Activated T-cell treated with anti-CD3 and anti-CD28 coated beads, Interleukin-2, amount 50 U/mL, for 72 hours (primary cell): ENCODE data around the gene TOR4A. TPM values are rescaled to one million over a fixed set of nuclear protein-coding genes. Genes with fewer than 3 reads are reported as not detected.
A peak's percentile ranks its signal among the peaks of the same experiment; 100 is the strongest.
"Not testable (repeated sequence)": the region's sequence is repeated elsewhere in the genome, so short reads cannot be mapped to it uniquely, and the experiment has no call there.

Source experiments
- ATAC-seq, 2 donors: fragments of 150-1000 bp; cut with Tn5 transposase; replicated peaks in 1 of 2; 2 replicates each; pipeline ENCODE4 v1.10.0; 2021; ENCODE audit warnings: moderate library complexity in 2 of 2, mild to moderate bottlenecking in 1 of 2
- DNase-seq, 2 donors: peaks; one replicate each; pipeline ENCODE4 v3.0.0; 2021 to 2022; ENCODE audit warnings: mixed read lengths in 1 of 2
- H3K27ac Mint-ChIP-seq: one replicate; pipeline ENCODE4 v1.8.0; 2022; ENCODE audit warnings: mild to moderate bottlenecking, moderate library complexity, mixed read lengths
- H3K27me3 Mint-ChIP-seq: one replicate; pipeline ENCODE4 v1.8.0; 2022; ENCODE audit warnings: low read depth, mixed read lengths
- H3K36me3 Mint-ChIP-seq, 2 donors: one replicate each; pipeline ENCODE4 v1.8.0; 2022; ENCODE audit warnings: mixed read lengths in 2 of 2, mild to moderate bottlenecking in 1 of 2; ENCODE audit not compliant: insufficient read depth in 2 of 2
- H3K4me1 Mint-ChIP-seq: one replicate; pipeline ENCODE4 v1.8.0; 2022; ENCODE audit warnings: low read depth, mixed read lengths
- H3K4me3 Mint-ChIP-seq, 2 donors: one replicate each; pipeline ENCODE4 v1.8.0; 2022; ENCODE audit warnings: mild to moderate bottlenecking in 2 of 2, mixed read lengths in 2 of 2, moderate library complexity in 2 of 2
- H3K9me3 Mint-ChIP-seq, 2 donors: one replicate each; pipeline ENCODE4 v1.8.0; 2022; ENCODE audit warnings: mixed read lengths in 2 of 2
- total RNA-seq, 2 donors: library from RNA; stranded (reverse); gene quantifications; one replicate each; pipeline ENCODE4 v1.2.3, GENCODE V29; 2022

The TOR4A gene
- total RNA-seq, 2 donors from 2014 or later: 4.3 to 8.3 TPM

DNA sequence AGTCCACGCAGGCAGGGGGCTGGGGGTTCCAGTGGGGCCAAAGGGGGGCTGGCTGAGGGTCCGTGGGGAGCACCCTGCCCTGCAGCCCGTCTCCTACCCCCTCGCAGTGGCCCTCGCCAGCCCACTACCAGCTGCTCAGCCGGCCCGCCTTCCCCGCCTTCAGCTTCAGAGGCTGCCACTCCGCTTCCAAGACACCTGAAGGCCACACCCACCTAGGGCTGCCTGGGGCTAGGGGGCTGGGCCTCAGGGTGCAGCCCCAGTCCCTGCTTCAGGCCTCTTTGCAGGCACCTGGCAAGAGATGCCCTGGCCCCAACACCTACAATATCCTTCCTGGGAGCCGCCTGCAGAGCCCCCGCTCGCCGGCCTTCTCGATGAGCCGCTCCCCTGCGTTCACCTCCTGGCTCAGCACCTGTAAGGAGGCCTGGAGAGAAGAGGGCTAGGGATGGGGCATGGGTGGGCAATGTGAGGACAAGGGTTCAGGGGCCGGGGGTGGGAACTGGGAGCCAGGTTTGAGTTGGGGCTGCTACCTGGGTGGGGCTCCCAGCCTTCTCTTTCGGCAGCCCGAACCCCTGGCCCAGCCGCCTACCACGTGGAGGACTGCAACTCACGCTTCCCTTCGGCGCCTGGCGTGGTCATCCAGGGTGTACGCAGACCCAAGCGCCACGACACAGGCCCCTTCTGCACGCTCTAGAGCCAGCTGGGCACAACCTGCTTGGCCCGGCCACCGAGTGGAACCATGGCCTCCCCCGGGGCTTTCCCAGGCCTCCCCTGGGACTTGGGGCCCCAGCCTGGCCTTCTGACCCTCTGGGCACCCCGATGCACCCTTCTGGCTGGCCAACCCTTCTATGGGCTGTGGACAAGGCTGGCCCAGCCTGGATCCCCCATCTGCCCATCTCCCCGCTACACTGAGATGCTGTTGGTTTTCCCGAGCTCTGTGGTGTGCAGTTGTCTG, 24.7 kb upstream of the TOR4A start:
- DNase-seq (no peak), ATAC-seq (no peak)
- Mint-ChIP-seq H3K36me3 (peaks cover 0 to 3% of the 10 kb centered on the region in 2 donors), H3K4me1 (peaks cover 14% of the 10 kb centered on the region), H3K27ac (no peak overlapping the region), H3K27me3 (no peaks in the 10 kb centered on the region), H3K4me3 (no peak overlapping the region), H3K9me3 (no peaks in the 10 kb centered on the region)

DNA sequence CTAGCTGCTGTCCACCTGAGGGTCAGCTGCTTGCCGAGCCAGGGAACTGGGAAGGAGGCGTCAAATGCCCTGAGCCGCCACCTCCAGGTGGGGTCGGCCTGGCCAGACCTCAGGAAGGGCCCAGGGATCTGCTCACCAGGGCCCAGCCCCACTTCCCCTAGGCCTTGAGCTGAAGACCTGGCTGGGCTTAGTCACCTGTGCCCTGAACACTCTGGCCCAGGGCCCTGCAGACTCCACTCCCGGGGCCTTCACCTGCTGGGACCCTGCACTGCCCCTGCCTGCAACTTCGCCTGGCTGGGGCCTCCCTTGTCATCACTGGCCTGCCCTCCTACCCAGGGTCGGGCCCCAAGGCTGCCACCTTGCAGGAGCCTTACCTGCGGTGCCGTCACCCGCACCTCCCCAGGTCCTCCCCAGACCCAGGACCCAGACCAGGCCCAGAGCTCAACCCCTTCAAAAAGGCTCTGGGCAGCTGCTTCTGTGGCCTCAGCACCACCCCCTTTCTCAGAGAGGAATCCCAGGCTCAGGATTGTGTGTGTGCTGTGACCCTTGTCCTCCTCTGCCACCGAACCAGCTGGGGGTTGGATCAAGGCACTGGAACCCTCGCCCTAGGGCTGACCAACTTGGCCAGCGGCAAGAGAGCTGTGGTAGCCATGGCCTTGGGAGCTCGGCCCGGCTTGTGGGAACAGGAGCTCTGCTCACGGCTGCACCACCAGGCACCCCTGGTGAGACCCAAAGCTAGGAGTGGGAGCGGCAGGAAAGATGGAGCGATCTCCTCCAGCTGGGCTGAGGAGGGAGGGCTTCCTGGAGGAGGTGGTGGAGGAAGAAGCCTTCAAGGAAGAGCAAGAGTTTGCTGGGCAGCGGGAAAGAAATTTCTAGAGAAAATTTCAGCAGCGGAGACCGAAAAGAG, 23.6 kb upstream of the TOR4A start:
- peaks cover 0 to 3% of the 10 kb centered on the region in 2 donors for H3K36me3 Mint-ChIP-seq
- peaks cover 14% of the 10 kb centered on the region for H3K4me1 Mint-ChIP-seq
- no peaks in the 10 kb centered on the region for H3K9me3 Mint-ChIP-seq
- ATAC-seq (no peak), DNase-seq (no peak)
- H3K27me3 Mint-ChIP-seq: no peaks in the 10 kb centered on the region
- peak overlapping the region; percentile 89 to 93 for H3K4me3 Mint-ChIP-seq
- H3K27ac Mint-ChIP-seq: no peak overlapping the region

DNA sequence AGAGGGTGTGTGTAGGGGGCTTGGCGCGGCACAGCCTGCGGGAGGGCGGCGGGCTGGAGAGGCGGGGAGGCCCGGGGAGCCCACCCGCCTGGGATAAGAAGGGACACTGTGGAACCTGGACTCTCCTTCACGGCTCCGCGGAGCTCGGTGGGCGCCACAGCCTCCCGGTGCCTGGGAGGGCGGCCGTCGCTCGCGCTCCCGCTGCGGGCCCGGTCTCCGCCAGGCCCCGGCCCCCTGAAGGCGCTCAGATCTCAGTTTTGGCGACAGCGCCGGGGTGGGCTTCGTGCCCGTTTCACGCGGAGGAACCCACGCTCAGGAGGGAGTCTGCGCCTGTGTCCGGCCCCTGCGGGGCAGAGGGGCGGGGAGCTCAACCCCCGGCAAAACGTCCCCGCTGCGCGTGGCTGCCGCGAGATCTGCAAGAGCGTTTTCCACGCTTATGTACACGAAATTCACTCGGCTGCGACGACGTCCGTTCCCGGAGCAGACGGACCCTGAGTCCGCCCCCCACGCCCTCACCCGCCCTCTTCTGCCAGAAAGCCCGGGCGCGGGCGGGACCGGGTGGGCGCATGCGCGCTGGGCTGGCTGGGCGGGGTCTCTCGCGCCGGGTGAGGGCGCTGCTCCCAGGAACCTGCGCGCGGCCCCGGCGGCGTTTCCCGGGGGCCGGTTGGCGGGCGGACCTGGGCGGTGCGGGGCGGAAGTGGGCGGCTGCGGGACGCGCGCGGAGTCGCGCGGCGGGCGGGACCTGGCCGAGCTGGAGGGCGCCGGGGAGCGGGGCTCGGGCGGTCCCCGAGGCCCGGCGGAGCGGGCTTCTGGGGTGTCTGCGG, 22.7 kb upstream of the TOR4A start, which contains the start of gene NELFB:
Gene NELFB, plus strand, starts transcription at position 704 of the 824 bp plus-strand sequence.
- Mint-ChIP-seq H3K4me1 (peaks cover 14% of the 10 kb centered on the region), H3K27me3 (no peaks in the 10 kb centered on the region), H3K4me3 (peak within 1 kb of the TSS; percentile 89 to 93), H3K36me3 (peaks cover 0 to 3% of the 10 kb centered on the region in 2 donors), H3K9me3 (no peaks in the 10 kb centered on the region), H3K27ac (peak within 1 kb of the TSS; percentile 42)
- DNase-seq (peak; percentile 96 to 99), ATAC-seq (peak; percentile 91 to 93)

DNA sequence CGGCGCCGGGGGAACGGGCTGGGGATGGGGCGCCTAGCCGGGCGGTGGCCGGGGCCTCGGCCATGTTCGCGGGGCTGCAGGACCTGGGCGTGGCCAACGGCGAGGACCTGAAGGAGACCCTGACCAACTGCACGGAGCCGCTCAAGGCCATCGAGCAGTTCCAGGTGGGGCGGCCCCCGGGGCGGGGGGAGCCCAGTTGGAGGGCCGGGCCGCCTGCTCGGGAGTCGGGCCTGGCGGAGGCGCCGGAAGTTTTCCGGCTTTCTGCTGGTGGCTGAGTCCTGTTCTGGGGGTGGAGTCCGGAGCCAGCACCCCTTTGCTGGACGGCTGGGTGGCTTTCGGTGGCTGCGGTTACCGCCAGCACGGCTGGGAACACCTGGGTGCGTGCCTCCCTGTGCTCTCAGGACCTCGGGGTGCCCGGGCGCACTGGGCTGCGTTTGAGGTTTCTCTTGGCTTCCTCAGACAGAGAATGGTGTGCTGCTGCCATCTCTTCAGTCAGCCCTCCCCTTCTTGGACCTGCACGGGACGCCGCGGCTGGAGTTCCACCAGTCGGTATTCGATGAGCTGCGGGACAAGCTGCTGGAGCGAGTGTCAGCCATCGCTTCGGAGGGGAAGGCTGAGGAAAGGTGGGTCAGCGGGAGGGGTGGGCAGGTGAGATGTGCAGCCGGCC, 21.9 kb upstream of the TOR4A start:
- H3K27me3 Mint-ChIP-seq: no peaks in the 10 kb centered on the region
- ATAC-seq (peak in 1 of 2 donors; percentile 53), DNase-seq (no peak)
- peak overlapping the region; percentile 83 to 87 for H3K4me3 Mint-ChIP-seq
- no peaks in the 10 kb centered on the region for H3K9me3 Mint-ChIP-seq
- H3K4me1 Mint-ChIP-seq: peaks cover 14% of the 10 kb centered on the region
- H3K27ac Mint-ChIP-seq: peak overlapping the region; percentile 42
- H3K36me3 Mint-ChIP-seq: peaks cover 0 to 3% of the 10 kb centered on the region in 2 donors

DNA sequence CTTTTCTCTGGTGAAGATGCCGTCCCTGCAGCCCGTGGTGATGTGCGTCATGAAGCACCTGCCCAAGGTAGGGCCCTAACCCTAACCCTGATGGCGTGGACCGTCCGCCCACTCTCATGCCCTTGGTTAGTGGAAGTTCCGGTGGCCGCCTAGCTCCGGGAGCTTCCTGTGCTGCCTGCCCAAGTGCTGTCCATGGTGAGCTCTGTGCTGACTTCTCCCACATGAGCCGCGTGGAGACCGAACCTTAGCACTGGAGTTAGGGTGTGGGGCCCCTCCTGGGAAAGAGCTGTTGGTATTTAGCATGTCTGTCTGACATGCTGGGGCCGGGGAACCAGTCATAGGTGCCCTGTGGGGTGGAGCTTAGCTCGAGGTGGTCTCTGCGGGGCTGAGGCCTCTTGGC, 21.2 kb upstream of the TOR4A start:
- H3K9me3 Mint-ChIP-seq: no peaks in the 10 kb centered on the region
- no peaks in the 10 kb centered on the region for H3K27me3 Mint-ChIP-seq
- peaks cover 0 to 3% of the 10 kb centered on the region in 2 donors for H3K36me3 Mint-ChIP-seq
- peak overlapping the region; percentile 83 to 87 for H3K4me3 Mint-ChIP-seq
- peaks cover 14% of the 10 kb centered on the region for H3K4me1 Mint-ChIP-seq
- ATAC-seq (no peak), DNase-seq (no peak)
- no peak overlapping the region for H3K27ac Mint-ChIP-seq

DNA sequence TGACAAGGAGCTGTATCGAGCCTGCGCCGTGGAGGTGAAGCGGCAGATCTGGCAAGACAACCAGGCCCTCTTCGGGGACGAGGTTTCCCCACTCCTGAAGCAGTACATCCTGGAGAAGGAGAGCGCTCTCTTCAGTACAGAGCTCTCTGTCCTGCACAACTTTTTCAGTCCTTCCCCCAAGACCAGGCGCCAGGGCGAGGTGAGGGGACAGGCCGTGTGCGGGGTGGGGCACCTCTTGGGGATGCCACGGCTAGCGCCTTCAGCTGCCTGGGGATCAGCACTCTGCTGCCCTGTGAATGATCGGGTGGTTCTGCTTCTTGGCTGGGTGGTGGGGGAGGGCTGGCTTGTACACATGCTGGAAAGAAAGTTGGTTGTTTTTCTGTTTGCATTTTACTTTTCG, 20.7 kb upstream of the TOR4A start:
- no peak overlapping the region for H3K27ac Mint-ChIP-seq
- peak overlapping the region; percentile 83 to 87 for H3K4me3 Mint-ChIP-seq
- DNase-seq (no peak), ATAC-seq (no peak)
- H3K4me1 Mint-ChIP-seq: peaks cover 14% of the 10 kb centered on the region
- peaks cover 0 to 7% of the 10 kb centered on the region in 2 donors for H3K36me3 Mint-ChIP-seq
- H3K9me3 Mint-ChIP-seq: no peaks in the 10 kb centered on the region
- no peaks in the 10 kb centered on the region for H3K27me3 Mint-ChIP-seq

DNA sequence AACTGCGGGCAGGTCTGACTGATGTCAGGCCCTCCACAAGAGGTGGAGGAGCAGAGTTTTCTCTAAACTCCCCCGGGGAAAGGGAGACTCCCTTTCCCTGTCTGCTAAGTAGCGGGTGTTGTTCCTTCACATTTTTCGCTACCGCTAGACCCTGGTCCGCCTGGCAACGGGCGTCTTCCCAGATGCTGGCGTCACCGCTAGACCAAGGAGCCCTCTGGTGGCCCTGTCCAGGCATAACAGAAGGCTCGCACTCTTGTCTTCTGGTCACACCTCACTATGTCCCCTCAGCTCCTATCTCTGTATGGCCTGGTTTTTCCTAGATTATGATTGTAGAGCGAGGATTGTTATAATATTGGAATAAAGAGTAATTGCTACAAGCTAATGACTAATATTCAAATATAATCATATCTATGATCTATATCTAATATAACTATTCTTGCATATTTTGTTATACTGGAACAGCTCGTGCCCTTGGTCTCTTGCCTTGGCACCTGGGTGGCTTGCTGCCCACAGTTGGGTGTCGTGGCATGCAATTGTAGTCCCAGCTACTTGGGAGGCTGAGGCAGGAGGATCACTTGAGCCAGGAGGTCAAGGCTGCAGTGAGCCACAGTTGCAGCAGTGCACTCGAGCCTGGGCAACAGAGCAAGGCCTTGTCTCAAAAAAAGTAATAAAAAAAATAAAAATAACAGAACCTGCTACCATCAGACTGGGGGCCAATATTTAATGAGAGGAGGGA, 15.2 kb upstream of the TOR4A start:
- H3K27me3 Mint-ChIP-seq, ATAC-seq, H3K27ac Mint-ChIP-seq, H3K4me3 Mint-ChIP-seq, H3K9me3 Mint-ChIP-seq, DNase-seq, H3K4me1 Mint-ChIP-seq, H3K36me3 Mint-ChIP-seq: not testable (repeated sequence)

DNA sequence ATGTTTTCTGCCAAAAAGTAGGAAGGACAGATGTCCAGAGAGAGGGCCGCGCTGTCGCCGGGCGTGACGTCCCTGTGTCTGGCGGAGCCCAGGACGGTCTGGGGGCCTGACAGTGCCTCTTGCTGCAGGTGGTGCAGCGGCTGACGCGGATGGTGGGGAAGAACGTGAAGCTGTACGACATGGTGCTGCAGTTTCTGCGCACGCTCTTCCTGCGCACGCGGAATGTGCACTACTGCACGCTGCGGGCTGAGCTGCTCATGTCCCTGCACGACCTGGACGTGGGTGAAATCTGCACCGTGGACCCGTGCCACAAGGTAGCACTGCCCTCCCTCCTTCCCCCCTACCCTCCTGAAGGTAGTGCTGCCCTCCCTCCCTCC, 14.6 kb upstream of the TOR4A start:
- Mint-ChIP-seq H3K27me3 (no peaks in the 10 kb centered on the region), H3K9me3 (no peaks in the 10 kb centered on the region), H3K4me3 (no peak overlapping the region), H3K27ac (no peak overlapping the region), H3K4me1 (no peaks in the 10 kb centered on the region), H3K36me3 (peaks cover 0 to 5% of the 10 kb centered on the region in 2 donors)
- ATAC-seq (no peak), DNase-seq (no peak)

DNA sequence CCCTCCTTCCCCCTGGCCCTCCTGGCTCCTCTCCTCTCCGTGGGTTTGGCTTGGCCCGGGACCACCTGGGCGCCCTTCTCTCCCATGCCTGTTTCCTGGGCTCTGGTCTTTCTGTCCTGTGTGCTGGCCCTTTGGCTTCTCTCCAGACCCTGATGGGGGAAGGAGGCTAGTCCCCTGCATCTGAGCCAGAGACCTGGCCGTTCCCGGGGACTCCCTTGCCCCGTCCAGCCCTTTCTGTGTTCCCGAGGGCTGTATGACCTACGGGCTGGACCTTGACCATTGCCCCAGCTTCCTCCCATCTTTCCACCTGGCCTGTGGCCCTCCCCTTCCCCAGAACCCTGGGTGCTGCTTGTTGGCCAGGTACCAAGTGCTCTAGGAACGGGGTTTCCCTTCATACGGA, 14.0 kb upstream of the TOR4A start:
- Mint-ChIP-seq H3K27ac (no peak overlapping the region), H3K4me1 (no peaks in the 10 kb centered on the region), H3K9me3 (no peaks in the 10 kb centered on the region), H3K27me3 (no peaks in the 10 kb centered on the region), H3K4me3 (no peak overlapping the region), H3K36me3 (peaks cover 0 to 5% of the 10 kb centered on the region in 2 donors)
- DNase-seq: no peak
- ATAC-seq: no peak

DNA sequence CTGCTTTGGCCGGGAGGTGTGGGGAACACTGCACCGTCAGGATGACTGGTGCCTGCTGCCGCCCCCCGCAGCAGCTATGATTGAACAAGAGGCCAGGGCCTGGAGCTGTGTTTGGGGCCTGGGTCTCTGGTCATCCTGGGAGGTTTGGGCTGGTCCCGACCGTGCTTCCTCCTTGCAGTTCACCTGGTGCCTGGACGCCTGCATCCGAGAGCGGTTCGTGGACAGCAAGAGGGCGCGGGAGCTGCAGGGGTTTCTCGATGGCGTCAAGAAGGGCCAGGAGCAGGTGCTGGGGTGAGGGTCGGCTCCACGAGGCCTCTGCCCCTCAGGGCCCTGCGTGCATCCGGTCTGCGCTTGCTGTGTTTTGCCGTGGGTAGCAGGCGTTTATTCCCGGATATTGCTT, 13.5 kb upstream of the TOR4A start:
- no peak overlapping the region for H3K4me3 Mint-ChIP-seq

DNA sequence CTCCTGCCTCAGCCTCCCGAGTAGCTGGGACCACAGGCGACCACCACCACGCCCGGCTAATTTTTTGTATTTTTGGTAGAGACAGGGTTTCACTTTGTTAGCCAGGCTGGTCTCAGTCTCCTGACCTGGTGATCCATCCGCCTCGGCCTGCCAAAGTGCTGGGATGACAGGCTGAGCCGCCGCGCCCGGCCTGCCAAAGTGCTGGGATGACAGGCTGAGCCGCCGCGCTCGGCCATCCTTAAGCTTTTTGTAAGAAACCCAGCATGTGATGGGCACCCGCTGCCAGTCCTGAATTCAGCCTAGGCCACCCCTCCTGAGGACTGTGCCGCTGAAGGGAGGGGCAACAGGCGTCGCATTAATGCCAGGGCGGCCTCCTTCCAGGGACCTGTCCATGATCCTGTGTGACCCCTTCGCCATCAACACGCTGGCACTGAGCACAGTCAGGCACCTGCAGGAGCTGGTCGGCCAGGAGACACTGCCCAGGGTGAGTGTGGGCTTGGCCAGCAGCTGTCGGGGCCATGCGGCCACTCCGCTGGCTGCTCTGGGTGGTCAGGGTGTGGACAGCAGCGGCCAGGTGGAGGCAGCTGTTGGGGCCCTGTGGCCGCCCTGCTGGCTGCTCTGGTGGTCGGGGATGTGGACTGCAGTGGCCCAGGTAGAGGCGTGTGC, 11.9 kb upstream of the TOR4A start:
- H3K4me1 Mint-ChIP-seq: peaks cover 11% of the 10 kb centered on the region
- H3K27ac Mint-ChIP-seq: no peak overlapping the region
- DNase-seq (no peak), ATAC-seq (no peak)
- no peaks in the 10 kb centered on the region for H3K9me3 Mint-ChIP-seq
- H3K36me3 Mint-ChIP-seq: peaks cover 2 to 11% of the 10 kb centered on the region in 2 donors
- H3K27me3 Mint-ChIP-seq: no peaks in the 10 kb centered on the region
- no peak overlapping the region for H3K4me3 Mint-ChIP-seq

More for the DNA sequence above, 13.5 kb upstream of the TOR4A start:
- Mint-ChIP-seq H3K36me3 (peaks cover 2 to 5% of the 10 kb centered on the region in 2 donors), H3K27ac (no peak overlapping the region), H3K4me1 (no peaks in the 10 kb centered on the region), H3K27me3 (no peaks in the 10 kb centered on the region), H3K9me3 (no peaks in the 10 kb centered on the region)
- no peak for DNase-seq
- no peak for ATAC-seq
